Activated CD4-positive, alpha-beta T cell treated with anti-CD3 and anti-CD28 coated beads, Interleukin-2, amount 50 U/mL, for 16 hours (primary cell): ENCODE results near the gene RPS5.
A peak's percentile ranks its signal among the peaks of the same experiment; 100 is the strongest.
"Not testable (repeated sequence)": the region's sequence is repeated elsewhere in the genome, so short reads cannot be mapped to it uniquely, and the experiment has no call there.

ENCODE experiments used
- DNase-seq: peaks from one replicate; pipeline ENCODE4 v3.0.0-alpha.2; 2020

Gene RPS5

GRCh38 chr19:58385891-58386575 is 1.0 kb upstream of the RPS5 start:
- peak; percentile 34 for DNase-seq

GRCh38 chr19:58387338-58388174 is 487 bp downstream of the RPS5 start:
- no peak for DNase-seq

GRCh38 chr19:58388175-58388526 is 1.1 kb downstream of the RPS5 start:
- no peak for DNase-seq

GRCh38 chr19:58392945-58393724 is 6.1 kb downstream of the RPS5 start:
- no peak for DNase-seq

- no peak for DNase-seq
Measured at GRCh38 chr19:58393725-58394033, 6.6 kb downstream of the RPS5 start.

- no peak for DNase-seq
Measured at GRCh38 chr19:58394821-58395219, 7.8 kb downstream of the RPS5 start.

GRCh38 chr19:58395220-58395978 is 8.3 kb downstream of the RPS5 start, which contains the start of gene RNF225:
Gene RNF225, plus strand, starts transcription at chr19:58395656. Its CDS starts 434 bp downstream, at chr19:58396090.
- no peak for DNase-seq

GRCh38 chr19:58395979-58396627 is 9.0 kb downstream of the RPS5 start:
- DNase-seq: no peak

GRCh38 chr19:58396691-58397532 is 9.8 kb downstream of the RPS5 start:
- DNase-seq: no peak

- no peak for DNase-seq
Measured at GRCh38 chr19:58397533-58398037, 10.5 kb downstream of the RPS5 start.

- no peak for DNase-seq
Measured at GRCh38 chr19:58398087-58398486, 11.0 kb downstream of the RPS5 start.

GRCh38 chr19:58398545-58398944 is 11.5 kb downstream of the RPS5 start:
- no peak for DNase-seq

- DNase-seq: no peak
Measured at GRCh38 chr19:58399903-58400302, 12.8 kb downstream of the RPS5 start.

- no peak for DNase-seq
Measured at GRCh38 chr19:58400316-58400915, 13.3 kb downstream of the RPS5 start.

GRCh38 chr19:58400916-58401839 is 14.1 kb downstream of the RPS5 start:
- peak; percentile 100 for DNase-seq

- no peak for DNase-seq
Measured at GRCh38 chr19:58401840-58402421, 14.9 kb downstream of the RPS5 start.

- DNase-seq: not testable (repeated sequence)
Measured at GRCh38 chr19:58403920-58404478, 16.9 kb downstream of the RPS5 start.

GRCh38 chr19:58406818-58407657 is 20.0 kb downstream of the RPS5 start:
- DNase-seq: no peak
